Panc1 (cell line): ENCODE data around the gene TMEM252.

ENCODE experiments used
- POLR2AphosphoS5 ChIP-seq: IDR thresholded peaks from 2 replicates; pipeline ENCODE4 v1.6.1; 2012; ENCODE audit warnings: mild to moderate bottlenecking, low read depth, low read length, moderate library complexity
- REST ChIP-seq, 2 experiments: IDR thresholded peaks; 2 replicates each; pipeline ENCODE4 v1.6.1; 2011 to 2012; ENCODE audit warnings: low read depth in 2 of 2, control low read depth in 1 of 2, low read length in 1 of 2, mild to moderate bottlenecking in 1 of 2, moderate library complexity in 1 of 2; ENCODE audit not compliant: insufficient read depth in 1 of 2
- SIN3A ChIP-seq: IDR thresholded peaks from 2 replicates; pipeline ENCODE4 v1.6.1; 2012; ENCODE audit warnings: low read depth, mild to moderate bottlenecking, low read length, moderate library complexity, borderline replicate concordance; ENCODE audit not compliant: insufficient read depth
- TF ChIP-seq, protein P1 (sequence below): fragments of 450-650 bp; IDR thresholded peaks from 2 replicates; pipeline ENCODE4 v1.5.1; 2017; ENCODE audit warnings: mild to moderate bottlenecking

GRCh38 chr9:68548241-68548640, 7.6 kb upstream of the TMEM252 start:
- TF ChIP-seq, protein P1, sequence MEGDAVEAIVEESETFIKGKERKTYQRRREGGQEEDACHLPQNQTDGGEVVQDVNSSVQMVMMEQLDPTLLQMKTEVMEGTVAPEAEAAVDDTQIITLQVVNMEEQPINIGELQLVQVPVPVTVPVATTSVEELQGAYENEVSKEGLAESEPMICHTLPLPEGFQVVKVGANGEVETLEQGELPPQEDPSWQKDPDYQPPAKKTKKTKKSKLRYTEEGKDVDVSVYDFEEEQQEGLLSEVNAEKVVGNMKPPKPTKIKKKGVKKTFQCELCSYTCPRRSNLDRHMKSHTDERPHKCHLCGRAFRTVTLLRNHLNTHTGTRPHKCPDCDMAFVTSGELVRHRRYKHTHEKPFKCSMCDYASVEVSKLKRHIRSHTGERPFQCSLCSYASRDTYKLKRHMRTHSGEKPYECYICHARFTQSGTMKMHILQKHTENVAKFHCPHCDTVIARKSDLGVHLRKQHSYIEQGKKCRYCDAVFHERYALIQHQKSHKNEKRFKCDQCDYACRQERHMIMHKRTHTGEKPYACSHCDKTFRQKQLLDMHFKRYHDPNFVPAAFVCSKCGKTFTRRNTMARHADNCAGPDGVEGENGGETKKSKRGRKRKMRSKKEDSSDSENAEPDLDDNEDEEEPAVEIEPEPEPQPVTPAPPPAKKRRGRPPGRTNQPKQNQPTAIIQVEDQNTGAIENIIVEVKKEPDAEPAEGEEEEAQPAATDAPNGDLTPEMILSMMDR = no peak
- no peak for TF ChIP-seq POLR2AphosphoS5
- TF ChIP-seq REST (IDR thresholded peaks at IDR 0.05; ENCODE audit: insufficient read depth in 1 of 2, low read depth in 2 of 2, low read length in 1 of 2) = no peak
- no peak for TF ChIP-seq SIN3A
